Ramos (cell line): Measurements from ENCODE around the gene TATDN2.
"Not testable (repeated sequence)": the region's sequence is repeated elsewhere in the genome, so short reads cannot be mapped to it uniquely, and the experiment has no call there.

Source experiments
- in situ Hi-C: fragments of 300-500 bp; cut with MboI; formaldehyde crosslinking; loops from one replicate; pipeline ENCODE4 v1.14.3; 2022; ENCODE audit warnings: low sequenced_read_pairs; ENCODE audit not compliant: unreplicated experiment

The TATDN2 gene

GRCh38 chr3:10288575-10288960 is 40.3 kb downstream of the TATDN2 start:
- in situ Hi-C loops: no loop called here

GRCh38 chr3:10289077-10289476 is 40.8 kb downstream of the TATDN2 start:
- in situ Hi-C loops: no loop called here

- in situ Hi-C loops: no loop called here
Observed at GRCh38 chr3:10289787-10290355, 41.6 kb downstream of the TATDN2 start.

GRCh38 chr3:10290481-10291176 is 42.4 kb downstream of the TATDN2 start:
- in situ Hi-C loops: no loop called here

GRCh38 chr3:10291641-10292040 is 43.4 kb downstream of the TATDN2 start:
- in situ Hi-C loops: no loop called here

GRCh38 chr3:10292505-10293419 is 44.5 kb downstream of the TATDN2 start, which contains the start of gene GHRL:
Gene GHRL (minus strand): TSS chr3:10292947. CDS start chr3:10290180, 2,767 bp downstream.
- in situ Hi-C loops: no loop called here

- in situ Hi-C loops: no loop called here
Observed at GRCh38 chr3:10294030-10294586, 45.8 kb downstream of the TATDN2 start.

GRCh38 chr3:10298064-10298463 is 49.8 kb downstream of the TATDN2 start:
- in situ Hi-C loops: not testable (repeated sequence)

GRCh38 chr3:10299175-10299574 is 50.9 kb downstream of the TATDN2 start:
- in situ Hi-C loops: no loop called here

- in situ Hi-C loops: no loop called here
Observed at GRCh38 chr3:10299679-10300078, 51.4 kb downstream of the TATDN2 start.

GRCh38 chr3:10300087-10300486 is 51.8 kb downstream of the TATDN2 start:
- in situ Hi-C loops: no loop called here

GRCh38 chr3:10303105-10303504 is 54.8 kb downstream of the TATDN2 start:
- in situ Hi-C loops: no loop called here

- in situ Hi-C loops: no loop called here
Observed at GRCh38 chr3:10303785-10304184, 55.5 kb downstream of the TATDN2 start.

GRCh38 chr3:10304905-10305304 is 56.6 kb downstream of the TATDN2 start:
- in situ Hi-C loops: no loop called here

GRCh38 chr3:10305331-10305902 is 57.2 kb downstream of the TATDN2 start:
- in situ Hi-C loops: no loop called here

GRCh38 chr3:10306156-10306555 is 57.9 kb downstream of the TATDN2 start:
- in situ Hi-C loops: no loop called here

GRCh38 chr3:10308678-10309077 is 60.4 kb downstream of the TATDN2 start:
- in situ Hi-C loops: no loop called here

GRCh38 chr3:10309736-10310135 is 61.5 kb downstream of the TATDN2 start:
- in situ Hi-C loops: no loop called here

- in situ Hi-C loops: no loop called here
Observed at GRCh38 chr3:10310578-10310977, 62.3 kb downstream of the TATDN2 start.

GRCh38 chr3:10311710-10312109 is 63.5 kb downstream of the TATDN2 start:
- in situ Hi-C loops: no loop called here
